CD4-positive, alpha-beta T cell treated with Interleukin-4 for 1 hour (primary cell): ENCODE data around the gene XAGE5.
"Not testable (repeated sequence)": the region's sequence is repeated elsewhere in the genome, so short reads cannot be mapped to it uniquely, and the experiment has no call there.

Experiments
- DNase-seq, 2 donors: peaks; one replicate each; pipeline ENCODE4 v3.0.0-alpha.2; 2020 to 2022

Gene XAGE5, protein sequence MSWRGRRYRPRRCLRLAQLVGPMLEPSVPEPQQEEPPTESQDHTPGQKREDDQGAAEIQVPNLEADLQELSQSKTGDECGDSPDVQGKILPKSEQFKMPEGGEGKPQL

DNA sequence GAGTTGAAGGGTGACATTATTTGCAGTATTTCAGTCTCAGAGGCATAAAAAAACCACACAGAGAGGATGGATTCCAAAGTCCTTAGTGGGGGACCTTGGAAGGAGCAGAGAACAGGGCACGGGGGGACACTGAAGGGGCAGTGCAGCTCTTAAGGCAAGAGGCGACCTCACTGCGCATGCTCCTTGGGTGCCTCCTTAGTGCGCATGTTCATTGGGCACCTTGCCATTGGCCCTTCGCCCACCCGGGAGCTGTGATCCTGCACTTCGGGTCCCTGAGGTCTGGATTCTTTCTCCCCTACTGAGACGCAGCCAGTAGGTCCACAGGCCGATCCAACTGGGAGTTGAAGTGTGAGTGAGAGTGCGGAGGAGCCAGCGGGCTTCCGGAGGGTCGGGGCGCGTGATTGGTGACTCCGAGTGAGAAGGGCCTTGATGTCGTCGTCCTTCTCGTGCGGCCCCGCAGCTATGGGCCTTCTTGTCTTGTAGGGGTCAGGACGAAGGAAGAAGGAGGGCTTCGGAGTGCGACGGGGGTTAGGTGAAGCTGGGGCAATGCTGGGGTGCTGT, at the start of gene XAGE5:
XAGE5 (plus strand) TSS at position 223 of the 561 bp plus-strand sequence. CDS start 1,280 bp downstream, outside the sequence.
- no peak for DNase-seq

DNA sequence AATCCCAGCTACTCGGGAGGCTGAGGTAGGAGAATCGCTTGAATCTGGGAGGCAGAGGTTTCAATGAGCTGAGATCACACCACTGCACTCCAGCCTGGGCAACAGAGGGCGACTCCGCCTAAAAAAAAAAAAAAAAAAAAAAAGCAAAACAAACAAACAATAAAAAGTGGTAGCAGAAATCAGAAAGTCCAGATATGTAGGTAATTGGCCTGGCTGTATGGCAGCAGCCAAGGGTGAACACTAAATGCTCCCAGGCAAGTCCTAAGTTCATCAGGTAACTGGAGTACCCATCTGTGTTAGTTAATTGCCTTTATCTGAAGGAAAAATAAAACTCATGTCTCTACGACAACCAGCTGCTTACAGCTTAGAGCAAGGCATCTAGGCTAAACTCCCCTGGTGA, 45.1 kb upstream of the XAGE5 start:
- not testable (repeated sequence) for DNase-seq

DNA sequence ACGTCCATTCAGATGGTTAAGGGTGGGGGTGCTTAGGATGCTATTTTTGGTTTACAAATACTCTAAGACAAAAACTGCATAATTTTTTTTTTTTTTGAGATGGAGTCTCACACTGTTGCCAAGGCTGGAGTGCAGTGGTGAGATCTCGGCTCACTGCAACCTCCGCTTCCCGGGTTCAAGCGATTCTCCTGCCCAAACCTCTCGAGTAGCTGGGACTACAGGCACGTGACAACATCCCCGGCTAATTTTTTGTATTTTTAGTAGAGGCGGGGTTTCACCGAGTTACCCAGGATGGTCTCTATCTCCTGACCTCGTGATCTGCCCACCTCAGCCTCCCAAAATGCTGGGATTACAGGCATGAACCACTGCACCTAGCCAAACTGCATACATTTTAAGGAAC, 37.6 kb upstream of the XAGE5 start:
- not testable (repeated sequence) for DNase-seq

DNA sequence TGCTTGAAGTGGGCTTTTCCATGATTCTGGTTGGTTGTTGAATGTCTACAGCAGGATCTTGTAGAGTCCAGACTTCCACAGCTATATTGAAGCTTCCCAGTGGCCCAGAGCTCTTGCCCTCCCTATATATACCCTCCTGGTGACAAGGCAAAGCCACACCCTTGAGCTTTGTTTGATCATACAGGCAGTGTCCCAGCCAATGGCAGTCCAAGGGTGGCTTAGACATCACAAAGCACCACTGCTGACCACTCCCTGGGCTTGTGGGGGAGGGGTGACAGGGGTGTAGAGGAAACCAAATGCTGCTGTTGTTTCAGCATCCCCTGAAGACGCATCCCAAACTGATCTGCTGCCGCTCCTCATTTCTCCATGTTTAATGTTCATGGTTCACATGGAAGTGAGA, 13.8 kb upstream of the XAGE5 start, which contains the start of gene SPANXN5:
SPANXN5 (minus strand) TSS at position 101 of the 400 bp plus-strand sequence; CDS start at position 22, 79 bp downstream.
- not testable (repeated sequence) for DNase-seq

DNA sequence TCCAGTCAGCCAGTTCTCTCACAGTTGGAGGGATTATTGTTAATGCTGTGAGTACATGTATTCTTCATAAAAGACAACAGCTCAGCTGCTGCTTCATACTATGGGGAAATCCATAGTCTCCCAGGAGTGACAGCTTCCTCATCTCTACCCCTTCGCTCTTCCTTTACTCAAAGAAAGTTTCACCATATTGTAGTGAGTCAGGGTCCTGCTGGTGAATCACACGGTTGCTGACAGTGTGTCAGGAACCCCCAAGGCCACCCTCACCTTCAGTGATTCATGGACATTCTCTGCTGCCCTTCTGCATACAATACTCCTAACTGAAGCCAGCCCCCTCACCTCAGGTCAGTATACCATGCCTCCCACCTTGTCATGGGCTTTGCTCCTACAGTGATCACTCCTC, 6.2 kb upstream of the XAGE5 start:
- DNase-seq, result not testable (repeated sequence)

DNA sequence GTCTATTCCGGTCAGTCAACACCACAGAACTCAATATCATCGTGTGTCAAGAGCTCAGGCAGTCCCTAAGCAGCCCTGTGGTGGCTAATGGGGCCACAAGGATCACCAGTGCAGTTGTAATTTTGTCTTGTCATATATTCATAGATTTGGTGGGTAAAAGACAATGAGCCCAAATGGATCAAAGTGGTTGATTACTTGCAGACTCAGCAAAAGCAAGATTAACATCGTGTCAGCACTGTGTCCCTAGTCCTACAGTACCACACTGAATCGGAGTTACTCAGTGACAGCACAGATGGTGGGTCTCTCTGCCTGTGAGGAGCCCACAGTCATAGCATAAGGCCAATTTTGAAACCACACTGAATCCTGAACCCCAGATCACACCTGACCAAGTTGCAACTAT, 8.7 kb downstream of the XAGE5 start:
- DNase-seq, result no peak

DNA sequence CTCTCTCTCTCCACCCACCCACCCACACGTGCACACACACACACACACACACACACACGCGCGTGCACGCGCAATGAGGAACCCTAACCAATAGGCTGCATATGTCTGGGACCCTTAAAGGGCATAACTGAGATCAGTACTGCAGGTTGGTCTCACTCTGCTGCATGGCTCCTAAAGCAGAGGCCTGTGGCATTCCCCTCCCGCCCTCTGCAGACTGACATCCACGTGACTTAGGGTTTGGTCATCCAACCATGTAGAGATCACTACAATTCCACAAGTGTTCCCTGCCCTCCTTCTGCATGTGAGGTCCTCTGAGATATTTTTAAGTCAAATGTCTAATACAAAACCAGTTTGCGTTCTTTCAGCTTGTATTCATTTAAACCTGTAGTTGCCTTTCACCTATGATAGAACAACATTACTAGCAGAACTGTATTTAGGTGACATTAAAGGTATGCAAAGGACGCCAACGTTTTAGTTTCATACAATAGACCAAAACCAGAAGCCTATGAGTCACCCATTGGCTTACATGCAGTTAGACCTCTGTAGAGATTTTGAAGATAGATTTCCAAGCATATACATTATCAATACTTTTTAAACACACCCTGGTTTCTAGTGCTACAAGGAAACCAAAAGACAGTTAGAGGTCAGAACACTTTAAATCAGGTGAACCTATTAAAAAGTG, 10.1 kb downstream of the XAGE5 start:
- DNase-seq, result no peak

DNA sequence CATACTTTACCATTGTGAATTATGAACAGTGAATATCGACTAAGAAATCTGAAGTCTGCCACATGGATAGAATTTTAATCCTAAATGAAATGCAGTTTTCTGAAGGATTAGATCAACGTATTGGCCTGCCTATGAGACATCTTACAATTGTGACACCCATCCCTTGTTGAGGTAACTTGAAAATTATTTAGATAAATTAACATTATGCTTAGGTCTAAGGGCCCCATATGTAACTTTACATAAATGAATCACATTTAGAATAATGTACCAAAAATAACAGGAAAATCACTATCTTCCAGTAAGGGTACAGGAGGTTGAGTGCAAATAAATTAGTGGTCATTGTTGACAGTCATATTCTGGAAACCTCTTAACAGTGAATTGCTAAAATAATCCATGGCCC, 13.5 kb downstream of the XAGE5 start:
- DNase-seq, result no peak

DNA sequence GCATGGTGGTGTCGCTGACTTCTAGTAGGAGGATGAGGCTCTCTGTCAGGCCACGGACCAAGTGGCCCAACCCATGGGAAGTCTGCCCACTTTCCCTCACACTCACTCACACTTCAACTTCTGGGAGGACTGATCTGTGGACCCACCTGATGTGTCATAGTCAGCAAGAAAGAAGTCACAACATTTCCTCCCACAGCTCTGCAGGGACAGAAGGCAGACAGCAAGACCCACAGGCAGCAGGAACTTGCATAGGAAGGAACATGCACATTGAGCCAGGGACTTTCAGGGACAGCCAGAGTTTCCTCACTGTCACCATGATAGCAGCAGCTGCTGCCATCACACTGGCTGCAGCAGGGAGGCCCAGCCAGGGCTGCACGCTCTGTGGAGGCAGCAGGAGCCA, 19.5 kb downstream of the XAGE5 start:
- no peak for DNase-seq

DNA sequence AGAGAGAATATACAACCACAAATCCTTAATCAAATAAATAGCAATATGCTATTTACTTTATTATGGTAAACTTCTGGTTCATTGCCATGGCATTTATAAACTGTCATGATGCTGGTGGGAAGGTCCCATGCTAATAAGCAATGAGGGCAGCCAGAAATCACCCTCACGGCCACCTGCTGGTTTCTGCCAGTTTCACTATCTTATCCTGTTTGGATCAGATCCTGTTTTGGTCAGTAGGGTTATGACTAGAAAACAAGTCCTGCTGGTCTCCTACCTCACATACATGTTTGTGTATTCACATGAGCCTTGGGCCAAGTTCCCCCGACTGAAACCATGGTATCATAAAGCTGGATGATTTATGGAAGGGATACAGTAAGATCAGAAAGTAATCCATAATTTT, 28.1 kb downstream of the XAGE5 start:
- DNase-seq, result no peak

DNA sequence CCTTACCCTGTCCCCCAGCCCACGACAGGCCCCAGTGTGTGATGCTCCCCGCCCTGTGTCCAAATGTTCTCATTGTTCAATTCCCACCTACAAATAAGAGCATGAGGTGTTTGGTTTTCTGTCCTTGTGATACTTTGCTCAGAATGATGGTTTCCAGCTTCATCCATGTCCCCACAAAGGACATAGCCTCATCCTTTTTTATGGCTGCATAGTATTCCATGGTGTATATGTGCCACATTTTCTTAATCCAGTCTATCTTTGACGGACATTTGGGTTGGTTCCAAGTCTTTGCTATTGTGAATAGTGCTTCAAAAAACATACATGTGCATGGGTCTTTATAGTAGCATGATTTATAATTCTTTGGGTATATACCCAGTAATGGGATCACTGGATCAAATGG, 32.5 kb downstream of the XAGE5 start:
- not testable (repeated sequence) for DNase-seq

DNA sequence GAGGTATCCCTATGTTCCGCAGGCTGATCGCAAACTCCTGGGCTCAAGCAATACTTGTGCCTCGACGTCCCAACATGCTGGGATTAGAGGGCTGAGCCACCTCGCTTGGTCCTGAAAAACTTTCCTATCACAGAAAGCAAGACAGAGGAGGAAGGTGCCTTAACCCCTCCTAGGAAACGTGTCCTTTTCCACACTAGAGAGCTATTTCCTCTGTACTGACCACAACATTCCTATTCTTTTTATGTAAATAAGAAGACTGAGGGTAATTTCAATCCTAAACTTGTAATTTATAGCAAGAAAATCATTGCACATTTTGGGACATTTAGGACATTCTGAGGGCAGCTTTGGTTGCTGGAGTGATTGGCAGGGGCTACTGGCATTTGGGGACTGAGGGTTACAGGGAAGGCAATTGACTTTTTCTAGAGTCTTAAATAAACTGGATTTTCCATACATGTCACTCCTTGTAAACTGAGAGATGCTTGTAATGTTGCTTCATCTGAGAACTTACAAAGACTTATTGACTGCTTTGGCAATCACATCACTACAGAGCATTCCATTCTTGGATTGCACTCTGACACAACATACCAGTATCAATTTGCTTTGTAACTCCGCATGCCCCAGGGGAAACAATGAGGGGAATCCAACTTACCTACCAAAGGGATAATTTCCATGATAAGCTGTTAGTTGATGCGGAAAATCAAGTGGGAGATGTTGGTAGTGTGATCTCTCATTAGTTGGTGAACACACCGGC, 41.2 kb downstream of the XAGE5 start:
- DNase-seq, result no peak

DNA sequence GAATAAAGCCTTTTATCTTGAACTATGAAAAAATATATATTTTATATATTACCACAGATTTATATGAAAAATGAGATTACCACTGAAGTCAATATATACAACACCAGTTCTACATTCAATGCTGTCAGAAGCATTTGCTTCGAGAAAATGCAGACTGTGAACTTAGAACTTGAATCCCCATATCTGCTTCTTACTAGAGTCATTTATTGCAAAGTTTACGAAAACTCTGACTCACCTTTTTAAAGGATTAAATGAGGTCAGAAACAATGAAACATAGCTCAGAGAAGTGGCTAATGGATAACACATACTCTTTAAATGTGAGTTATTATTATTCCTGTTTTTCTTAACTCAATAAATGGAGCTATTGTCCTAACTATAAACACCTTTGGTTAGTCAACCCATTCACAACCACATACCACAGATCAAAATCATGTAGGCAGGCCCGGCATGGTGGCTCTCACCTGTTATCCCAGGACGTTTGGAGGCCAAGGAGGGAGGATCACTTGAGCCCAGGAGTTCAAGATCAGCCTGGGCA, 46.0 kb downstream of the XAGE5 start:
- not testable (repeated sequence) for DNase-seq

DNA sequence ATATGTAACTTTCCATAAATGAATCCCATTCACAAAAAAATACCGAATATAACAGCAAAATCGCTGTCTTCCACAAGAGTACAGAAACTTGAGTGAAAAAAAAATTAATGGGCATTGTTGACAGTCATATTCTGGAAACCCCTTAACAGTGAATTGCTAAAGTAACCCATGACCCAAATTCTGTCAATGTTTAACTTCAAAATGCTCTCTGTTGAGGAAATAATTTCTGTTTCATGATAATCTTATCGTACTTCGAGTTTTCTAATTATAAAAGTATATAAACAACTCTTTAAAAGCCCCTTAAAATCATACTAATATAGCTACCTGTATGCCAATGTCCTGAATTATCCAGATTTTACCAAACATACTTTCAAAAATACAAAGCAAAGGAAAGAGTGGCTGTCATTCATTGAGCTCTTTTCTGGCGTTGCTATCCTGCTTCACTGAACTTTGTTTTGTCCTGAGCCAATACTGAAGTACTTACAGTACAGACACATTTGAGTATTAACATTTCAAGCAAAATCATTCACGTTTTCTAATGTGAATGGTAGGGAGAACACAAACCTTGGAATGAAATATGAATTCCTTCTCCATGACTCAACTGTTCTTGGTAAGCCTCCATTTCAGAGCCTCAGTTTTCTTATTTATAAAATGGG, 54.4 kb downstream of the XAGE5 start:
- no peak for DNase-seq
